ENCODE data around the gene RIPPLY3.
A peak's percentile ranks its signal among the peaks of the same experiment; 100 is the strongest.
"Not testable (repeated sequence)": the region's sequence is repeated elsewhere in the genome, so short reads cannot be mapped to it uniquely, and the experiment has no call there.

RIPPLY3 gene

DNA sequence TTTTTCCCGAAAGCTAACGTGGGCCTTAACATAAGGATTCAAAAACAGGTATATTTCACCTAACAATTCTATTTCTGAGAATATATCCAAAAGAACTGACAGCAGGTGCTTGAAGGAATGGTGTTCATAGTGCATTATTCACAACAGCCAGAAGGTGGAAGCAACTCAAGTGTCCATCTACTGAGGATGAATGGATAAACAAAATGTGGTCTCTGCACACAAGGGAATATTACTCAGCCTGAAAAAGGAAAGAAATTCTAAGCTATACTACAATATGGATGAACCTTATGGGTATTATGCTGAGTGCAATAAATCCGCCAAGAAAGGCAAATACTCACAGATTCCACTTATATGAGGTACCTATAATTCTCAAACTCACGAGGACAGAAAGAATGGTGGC, 6.1 kb upstream of the RIPPLY3 start:
- TF ChIP-seq, protein P1, sequence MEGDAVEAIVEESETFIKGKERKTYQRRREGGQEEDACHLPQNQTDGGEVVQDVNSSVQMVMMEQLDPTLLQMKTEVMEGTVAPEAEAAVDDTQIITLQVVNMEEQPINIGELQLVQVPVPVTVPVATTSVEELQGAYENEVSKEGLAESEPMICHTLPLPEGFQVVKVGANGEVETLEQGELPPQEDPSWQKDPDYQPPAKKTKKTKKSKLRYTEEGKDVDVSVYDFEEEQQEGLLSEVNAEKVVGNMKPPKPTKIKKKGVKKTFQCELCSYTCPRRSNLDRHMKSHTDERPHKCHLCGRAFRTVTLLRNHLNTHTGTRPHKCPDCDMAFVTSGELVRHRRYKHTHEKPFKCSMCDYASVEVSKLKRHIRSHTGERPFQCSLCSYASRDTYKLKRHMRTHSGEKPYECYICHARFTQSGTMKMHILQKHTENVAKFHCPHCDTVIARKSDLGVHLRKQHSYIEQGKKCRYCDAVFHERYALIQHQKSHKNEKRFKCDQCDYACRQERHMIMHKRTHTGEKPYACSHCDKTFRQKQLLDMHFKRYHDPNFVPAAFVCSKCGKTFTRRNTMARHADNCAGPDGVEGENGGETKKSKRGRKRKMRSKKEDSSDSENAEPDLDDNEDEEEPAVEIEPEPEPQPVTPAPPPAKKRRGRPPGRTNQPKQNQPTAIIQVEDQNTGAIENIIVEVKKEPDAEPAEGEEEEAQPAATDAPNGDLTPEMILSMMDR (conservative IDR thresholded peaks at IDR 0.05; ENCODE audit: control insufficient read depth, insufficient read depth, low read depth, low read length) = peak; percentile 9

DNA sequence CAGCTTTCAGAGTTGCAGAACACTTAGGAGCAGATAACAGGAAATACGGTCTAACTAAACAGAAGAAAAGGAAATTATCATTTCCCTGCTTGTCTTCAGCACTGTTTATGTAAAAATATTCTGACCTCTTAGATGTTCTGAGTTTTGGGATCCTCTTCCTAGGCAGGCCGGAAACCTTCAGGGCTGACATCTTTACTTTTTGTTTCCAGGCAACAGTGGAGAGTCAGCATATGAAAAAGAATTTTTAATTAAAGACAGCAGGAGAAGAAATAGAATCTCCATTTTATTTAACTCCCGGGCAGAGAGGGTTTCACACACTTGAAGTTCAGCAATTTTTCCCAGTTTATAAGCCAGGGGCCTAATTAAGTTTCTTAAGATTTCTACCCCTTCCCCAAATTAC, 5.1 kb upstream of the RIPPLY3 start:
- TF ChIP-seq, protein P1 (conservative IDR thresholded peaks at IDR 0.05; ENCODE audit: control insufficient read depth, insufficient read depth, low read depth, low read length) = no peak
- H3K4me3 ChIP-seq (ENCODE audit: control insufficient read depth, low read depth, low read length) = no peak overlapping the region
- DNase-seq (ENCODE audit: low read depth) = no peak

More for the DNA sequence above, 6.1 kb upstream of the RIPPLY3 start:
- no peak for DNase-seq (ENCODE audit: low read depth)
- no peak overlapping the region for H3K4me3 ChIP-seq (ENCODE audit: control insufficient read depth, low read depth, low read length)

DNA sequence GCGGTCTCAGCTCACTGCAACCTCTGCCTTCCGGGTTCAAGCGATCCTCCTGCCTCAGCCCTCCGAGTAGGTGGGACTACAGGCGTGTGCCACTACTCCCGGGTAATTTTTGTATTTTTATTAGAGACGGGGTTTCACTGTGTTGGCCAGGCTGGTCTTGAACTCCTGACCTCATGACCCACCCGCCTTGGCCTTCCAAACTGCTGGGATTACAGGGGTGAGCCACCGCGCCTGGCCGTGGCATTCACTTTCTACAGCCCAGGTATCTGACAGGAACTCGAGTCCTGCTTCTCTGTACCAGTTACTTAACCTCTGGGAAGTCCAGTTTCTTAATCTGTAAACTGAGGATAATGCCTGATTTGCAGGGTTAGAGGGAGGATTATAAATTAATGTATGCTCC, 3.7 kb upstream of the RIPPLY3 start:
- H3K4me3 ChIP-seq (ENCODE audit: control insufficient read depth, low read depth, low read length); DNase-seq (ENCODE audit: low read depth): not testable (repeated sequence)

DNA sequence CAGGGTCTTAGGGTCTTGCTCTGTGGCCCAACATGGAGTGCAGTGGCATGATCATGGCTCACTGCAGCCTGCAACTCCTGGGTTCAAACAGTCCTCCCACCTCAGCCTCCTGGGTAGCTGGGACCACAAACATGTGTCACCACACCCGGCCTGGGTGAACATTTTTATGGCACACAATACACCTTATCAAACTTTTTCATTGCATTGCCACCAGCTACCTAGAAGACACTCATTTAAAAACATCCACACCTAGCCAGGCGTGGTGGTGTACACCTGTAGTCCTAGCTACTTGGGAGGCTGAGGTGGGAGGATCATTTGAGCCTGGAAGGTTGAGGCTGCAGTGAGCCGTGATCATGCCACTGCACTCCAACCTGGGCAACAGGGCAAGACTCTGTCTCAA, 2.6 kb upstream of the RIPPLY3 start:
- not testable (repeated sequence) for H3K4me3 ChIP-seq (ENCODE audit: control insufficient read depth, low read depth, low read length); DNase-seq (ENCODE audit: low read depth)

DNA sequence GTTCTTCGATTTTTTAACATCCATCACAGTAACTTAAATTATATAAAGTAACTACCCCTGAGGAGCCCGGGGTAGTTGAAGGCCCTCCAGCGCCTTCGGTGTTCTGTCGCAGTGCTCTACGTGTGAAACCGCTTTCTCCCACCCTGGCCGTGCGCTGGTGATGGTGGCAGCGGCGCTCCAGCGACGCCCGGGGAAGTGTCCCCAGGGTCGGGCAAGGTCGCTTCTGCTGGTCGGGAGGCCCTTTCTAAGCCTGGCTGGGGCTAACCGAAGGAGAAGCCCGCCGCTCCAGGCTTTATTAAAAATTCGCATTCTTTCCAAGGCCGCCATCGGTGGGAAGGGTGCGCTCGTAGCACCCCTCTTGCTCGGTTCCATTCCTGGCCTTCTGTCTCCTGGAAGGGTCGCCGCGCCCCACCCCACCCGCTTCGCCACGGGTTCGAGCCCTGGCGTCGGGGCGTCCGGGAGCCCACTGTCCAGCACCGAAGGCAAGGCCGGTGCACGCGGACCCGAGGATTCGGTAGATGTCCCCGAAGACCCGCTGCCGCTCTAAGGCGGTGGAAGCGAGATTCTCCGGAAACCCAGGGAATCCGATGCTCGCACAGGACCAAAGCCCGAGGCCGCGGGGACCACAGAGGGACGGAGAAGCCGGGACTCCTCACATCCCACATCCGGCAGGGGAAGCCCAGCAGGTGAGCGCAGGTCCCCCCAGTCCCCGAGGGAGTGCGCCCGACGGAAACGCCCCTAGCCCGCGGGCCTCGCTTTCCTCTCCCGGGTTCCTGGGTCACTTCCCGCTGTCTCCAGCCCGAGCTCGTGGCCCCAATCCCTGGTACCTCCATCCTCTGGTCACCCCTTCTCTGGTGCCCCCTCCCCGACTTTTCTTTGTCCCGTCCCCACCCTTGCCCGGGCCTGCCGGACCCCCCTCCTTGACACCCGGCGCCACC, 685 bp upstream of the RIPPLY3 start:
- peak overlapping the region; percentile 27 for H3K4me3 ChIP-seq (ENCODE audit: control insufficient read depth, low read depth, low read length)
- DNase-seq (ENCODE audit: low read depth) = no peak
- TF ChIP-seq, protein P1 (conservative IDR thresholded peaks at IDR 0.05; ENCODE audit: control insufficient read depth, insufficient read depth, low read depth, low read length) = no peak

DNA sequence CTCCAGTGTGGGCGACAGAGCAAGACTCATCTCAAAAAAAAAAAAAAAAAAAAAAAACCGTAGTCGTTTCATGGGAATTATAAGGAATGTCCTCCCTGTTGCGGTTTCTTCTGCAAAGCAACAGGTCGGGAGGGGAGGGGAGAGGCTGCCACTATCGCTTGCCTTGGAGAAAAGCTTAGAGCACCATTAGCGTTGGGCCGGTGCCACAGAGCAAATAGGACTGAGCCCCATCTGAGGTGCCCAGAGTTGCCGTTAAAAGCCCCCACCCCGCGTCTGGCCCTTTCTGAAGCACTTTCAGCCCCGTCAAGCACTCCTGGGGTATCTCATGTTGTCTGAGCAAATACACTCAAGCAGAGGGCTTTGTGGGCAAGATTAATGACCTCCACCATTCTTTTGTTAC, 2.2 kb downstream of the RIPPLY3 start:
- H3K4me3 ChIP-seq (ENCODE audit: control insufficient read depth, low read depth, low read length) = no peak overlapping the region
- DNase-seq (ENCODE audit: low read depth) = no peak
- TF ChIP-seq, protein P1 (conservative IDR thresholded peaks at IDR 0.05; ENCODE audit: control insufficient read depth, insufficient read depth, low read depth, low read length) = no peak

DNA sequence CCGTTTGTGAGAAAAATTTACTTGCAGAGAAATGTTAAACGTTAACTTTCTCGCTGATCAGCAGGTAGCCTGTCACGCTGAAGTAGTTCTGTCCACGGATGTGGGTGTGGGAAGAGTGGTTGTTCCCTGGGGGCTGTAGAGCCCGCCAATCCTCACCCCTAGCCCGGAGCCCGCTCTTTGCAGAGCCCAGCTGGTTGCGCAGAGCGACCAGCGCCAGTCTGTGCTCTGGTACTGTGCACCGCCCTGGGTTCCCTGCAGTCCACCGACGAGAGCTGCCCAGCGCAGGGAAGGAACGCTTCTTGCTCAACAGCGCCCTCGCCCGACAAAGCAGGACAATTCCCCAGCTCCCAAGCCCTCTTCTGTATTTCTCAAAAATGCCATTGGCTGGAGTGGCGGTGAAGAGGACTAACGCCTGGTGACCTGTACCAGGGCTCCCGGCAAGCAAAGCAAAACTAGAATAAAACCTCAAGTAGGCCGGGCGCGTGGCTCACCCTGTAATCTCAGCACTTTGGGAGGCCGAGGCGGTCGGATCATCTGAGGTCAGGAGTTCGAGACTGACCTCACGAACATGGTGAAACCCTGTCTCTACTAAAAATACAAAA, 3.3 kb downstream of the RIPPLY3 start:
- peak overlapping the region; percentile 26 for H3K4me3 ChIP-seq (ENCODE audit: control insufficient read depth, low read depth, low read length)
- DNase-seq (ENCODE audit: low read depth) = peak; percentile 81
- TF ChIP-seq, protein P1 (conservative IDR thresholded peaks at IDR 0.05; ENCODE audit: control insufficient read depth, insufficient read depth, low read depth, low read length) = peak; percentile 87
